ENCODE results near the gene LZTR1. TPM values are rescaled to one million over a fixed set of nuclear protein-coding genes. Genes with fewer than 3 reads are reported as not detected.

The LZTR1 gene
- polyA plus RNA-seq, 1 of the 3 experiments (the other 2 are of a cell fraction), result 37.7 TPM

- Histone ChIP-seq H3K4me3 (ENCODE audit: low read depth in 2 of 2, low read length in 1 of 2) (no peak overlapping the region), H3K9me3 (no peaks in the 10 kb centered on the region), H3K27ac (ENCODE audit: low read depth in 2 of 2, low read length in 1 of 2) (no peak overlapping the region), H3K4me2 (no peak overlapping the region), H3K9ac (no peak overlapping the region), H3F3A (replicated peaks; ENCODE audit: insufficient read depth) (peaks cover 4% of the 10 kb centered on the region), H3K9me2 (no peaks in the 10 kb centered on the region), H2AFZ (ENCODE audit: low read depth) (no peak overlapping the region), H3K36me3 (replicated peaks in 1 of 2; ENCODE audit: control insufficient read depth in 1 of 2, insufficient read depth in 2 of 2, low read length in 1 of 2) (peaks cover 28 to 45% of the 10 kb centered on the region in 2 experiments), H3K27me3 (ENCODE audit: insufficient read depth) (no peaks in the 10 kb centered on the region), H4K20me1 (ENCODE audit: insufficient read depth) (peaks cover 39% of the 10 kb centered on the region), H3K4me1 (ENCODE audit: control insufficient read depth in 1 of 2, insufficient read depth in 2 of 2, low read depth in 1 of 2, low read length in 1 of 2) (no peaks in the 10 kb centered on the region), H3K79me2 (ENCODE audit: insufficient read depth) (peaks cover 44% of the 10 kb centered on the region)
- TF ChIP-seq TCF12 (IDR thresholded peaks at IDR 0.05) (no peak), MXI1 (IDR thresholded peaks at IDR 0.05; ENCODE audit: low read depth, low read length) (no peak), MAX (IDR thresholded peaks at IDR 0.05; ENCODE audit: low read depth) (no peak), EP300 (IDR thresholded peaks at IDR 0.05; ENCODE audit: borderline replicate concordance in 1 of 2, low read depth in 1 of 2, low read length in 1 of 2) (no peak), FOXM1 (IDR thresholded peaks at IDR 0.05; ENCODE audit: low read depth) (no peak), TAF1 (IDR thresholded peaks at IDR 0.05; ENCODE audit: borderline replicate concordance, low read depth, low read length) (no peak), REST (IDR thresholded peaks at IDR 0.05; ENCODE audit: low read depth, low read length) (no peak), RCOR1 (IDR thresholded peaks at IDR 0.05; ENCODE audit: low read length) (no peak), SMC3 (IDR thresholded peaks at IDR 0.05; ENCODE audit: low read depth, low read length) (no peak), ELF1 (IDR thresholded peaks at IDR 0.05) (no peak), GABPA (IDR thresholded peaks at IDR 0.05; ENCODE audit: low read depth) (no peak), ZBTB33 (IDR thresholded peaks at IDR 0.05; ENCODE audit: borderline replicate concordance, low read depth) (no peak), USF1 (IDR thresholded peaks at IDR 0.05; ENCODE audit: borderline replicate concordance, low read depth) (no peak), POLR2AphosphoS5 (IDR thresholded peaks at IDR 0.05; ENCODE audit: low read depth, low read length) (no peak), CTCF (IDR thresholded peaks at IDR 0.05) (no peak), MEF2A (IDR thresholded peaks at IDR 0.05; ENCODE audit: borderline replicate concordance, low read depth) (no peak), RFX5 (IDR thresholded peaks at IDR 0.05; ENCODE audit: low read length) (no peak), FOXJ3 (CRISPR knock-in tag; IDR thresholded peaks at IDR 0.05) (no peak), RAD21 (IDR thresholded peaks at IDR 0.05; ENCODE audit: low read length) (no peak), TEAD4 (IDR thresholded peaks at IDR 0.05; ENCODE audit: borderline replicate concordance, insufficient read depth) (no peak)
- ChIA-PET CTCF (interaction anchor here (1.2 to 4.0 kb wide), 4 partner anchors 9 to 67 kb away, joined by 4 to 26 read pairs (median 8); partner anchors contain the start of gene LZTR1), POLR2A (no interaction called here)
- 60% methylated on average over 3 of the region's 3 CpGs for WGBS (ENCODE audit: low lambda C conversion rate)
- no peak for DNase-seq
Observed at GRCh38 chr22:20953342-20953608, 28.8 kb upstream of the LZTR1 start.

All from SK-N-SH (cell line).